OCI-LY3 (cell line): ENCODE data around the gene TCAIM.

Source experiments
- H2AFZ ChIP-seq: fragments of 200-600, 300-600 bp; shearing (Covaris generic); 2 replicates; pipeline ENCODE4 v1.6.0; 2014; ENCODE audit warnings: antibody characterized with exemption, low read depth, low read length
- H3K27ac ChIP-seq: fragments of 200-600, 300-600 bp; sonication (generic); 2 replicates; pipeline ENCODE4 v1.5.1; 2014; ENCODE audit warnings: mild to moderate bottlenecking, low read length, moderate library complexity, mixed read lengths
- H3K27me3 ChIP-seq: fragments of 200-600, 300-600 bp; sonication (generic); 2 replicates; pipeline ENCODE4 v1.6.1; 2014; ENCODE audit warnings: low read depth, low read length, mixed read lengths
- H3K36me3 ChIP-seq: fragments of 200-600, 300-600 bp; sonication (generic); replicated peaks from 2 replicates; pipeline ENCODE3; 2014; ENCODE audit warnings: low read depth, low read length, mixed read lengths
- H3K4me1 ChIP-seq: fragments of 300-600, 200-600 bp; sonication (generic); 2 replicates; pipeline ENCODE4 v1.6.1; 2014; ENCODE audit warnings: low read length, mixed read lengths
- H3K4me2 ChIP-seq: fragments of 200-600, 300-600 bp; sonication (generic); 2 replicates; pipeline ENCODE4 v1.6.1; 2014; ENCODE audit warnings: low read length, mixed read lengths
- H3K4me3 ChIP-seq: fragments of 300-600, 200-600 bp; sonication (generic); 2 replicates; pipeline ENCODE4 v1.5.1; 2014; ENCODE audit warnings: antibody characterized with exemption, mild to moderate bottlenecking, low read length, moderate library complexity
- H3K79me2 ChIP-seq: fragments of 300-600, 200-600 bp; shearing (Covaris generic); 2 replicates; pipeline ENCODE4 v1.6.1; 2014; ENCODE audit warnings: mild to moderate bottlenecking, low read length, mixed read lengths
- H3K9ac ChIP-seq: fragments of 300-600, 200-600 bp; shearing (Covaris generic); 2 replicates; pipeline ENCODE4 v1.6.0; 2014; ENCODE audit warnings: mild to moderate bottlenecking, low read length, moderate library complexity
- H3K9me3 ChIP-seq: fragments of 200-600, 300-600 bp; shearing (Covaris generic); 2 replicates; pipeline ENCODE4 v1.6.1; 2014; ENCODE audit warnings: low read length, mixed read lengths; ENCODE audit not compliant: insufficient read depth
- H4K20me1 ChIP-seq: fragments of 200-600, 300-600 bp; sonication (generic); 2 replicates; pipeline ENCODE4 v1.6.1; 2016; ENCODE audit warnings: low read length, mixed read lengths; ENCODE audit not compliant: insufficient read depth
- EZH2phosphoT487 ChIP-seq: fragments of 200-600 bp; shearing (Covaris generic); IDR thresholded peaks from 2 replicates; pipeline ENCODE4 v1.6.1; 2018; ENCODE audit warnings: antibody characterized with exemption, mixed run types, low read depth
- TF ChIP-seq, protein P1 (sequence below): fragments of 200-600, 300-600 bp; sonication (generic); IDR thresholded peaks from 2 replicates; pipeline ENCODE4 v1.5.1; 2014; ENCODE audit warnings: antibody characterized with exemption, low read length, low read depth

Gene TCAIM

DNA sequence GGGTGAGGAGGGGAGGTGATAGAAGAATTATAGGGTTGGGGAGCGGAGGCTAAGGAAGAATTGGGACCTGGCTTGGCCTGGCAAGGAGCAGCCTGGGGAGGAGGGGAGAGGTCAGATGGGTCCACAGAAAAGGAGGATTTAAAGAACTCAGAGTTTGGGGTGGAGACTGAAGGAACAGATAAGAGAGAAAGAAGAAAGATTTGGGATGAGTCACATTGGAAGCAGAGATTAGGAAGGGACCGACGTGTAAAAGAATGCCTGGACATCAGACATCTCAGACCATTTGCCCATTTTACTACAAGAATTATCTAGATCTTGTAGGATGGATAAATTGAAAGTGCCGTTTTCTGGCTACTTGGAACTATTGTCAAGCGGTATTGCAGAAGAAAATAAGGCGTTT is 10.4 kb downstream of the TCAIM start:
- Histone ChIP-seq H3K4me3 (no peak overlapping the region), H3K9me3 (no peaks in the 10 kb centered on the region), H3K4me1 (no peaks in the 10 kb centered on the region), H3K4me2 (no peak overlapping the region), H3K79me2 (no peaks in the 10 kb centered on the region), H3K36me3 (no peaks in the 10 kb centered on the region), H4K20me1 (no peaks in the 10 kb centered on the region), H3K9ac (no peak overlapping the region), H2AFZ (no peak overlapping the region), H3K27me3 (no peaks in the 10 kb centered on the region), H3K27ac (no peak overlapping the region)
- TF ChIP-seq EZH2phosphoT487: no peak
- TF ChIP-seq, protein P1, sequence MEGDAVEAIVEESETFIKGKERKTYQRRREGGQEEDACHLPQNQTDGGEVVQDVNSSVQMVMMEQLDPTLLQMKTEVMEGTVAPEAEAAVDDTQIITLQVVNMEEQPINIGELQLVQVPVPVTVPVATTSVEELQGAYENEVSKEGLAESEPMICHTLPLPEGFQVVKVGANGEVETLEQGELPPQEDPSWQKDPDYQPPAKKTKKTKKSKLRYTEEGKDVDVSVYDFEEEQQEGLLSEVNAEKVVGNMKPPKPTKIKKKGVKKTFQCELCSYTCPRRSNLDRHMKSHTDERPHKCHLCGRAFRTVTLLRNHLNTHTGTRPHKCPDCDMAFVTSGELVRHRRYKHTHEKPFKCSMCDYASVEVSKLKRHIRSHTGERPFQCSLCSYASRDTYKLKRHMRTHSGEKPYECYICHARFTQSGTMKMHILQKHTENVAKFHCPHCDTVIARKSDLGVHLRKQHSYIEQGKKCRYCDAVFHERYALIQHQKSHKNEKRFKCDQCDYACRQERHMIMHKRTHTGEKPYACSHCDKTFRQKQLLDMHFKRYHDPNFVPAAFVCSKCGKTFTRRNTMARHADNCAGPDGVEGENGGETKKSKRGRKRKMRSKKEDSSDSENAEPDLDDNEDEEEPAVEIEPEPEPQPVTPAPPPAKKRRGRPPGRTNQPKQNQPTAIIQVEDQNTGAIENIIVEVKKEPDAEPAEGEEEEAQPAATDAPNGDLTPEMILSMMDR: no peak

DNA sequence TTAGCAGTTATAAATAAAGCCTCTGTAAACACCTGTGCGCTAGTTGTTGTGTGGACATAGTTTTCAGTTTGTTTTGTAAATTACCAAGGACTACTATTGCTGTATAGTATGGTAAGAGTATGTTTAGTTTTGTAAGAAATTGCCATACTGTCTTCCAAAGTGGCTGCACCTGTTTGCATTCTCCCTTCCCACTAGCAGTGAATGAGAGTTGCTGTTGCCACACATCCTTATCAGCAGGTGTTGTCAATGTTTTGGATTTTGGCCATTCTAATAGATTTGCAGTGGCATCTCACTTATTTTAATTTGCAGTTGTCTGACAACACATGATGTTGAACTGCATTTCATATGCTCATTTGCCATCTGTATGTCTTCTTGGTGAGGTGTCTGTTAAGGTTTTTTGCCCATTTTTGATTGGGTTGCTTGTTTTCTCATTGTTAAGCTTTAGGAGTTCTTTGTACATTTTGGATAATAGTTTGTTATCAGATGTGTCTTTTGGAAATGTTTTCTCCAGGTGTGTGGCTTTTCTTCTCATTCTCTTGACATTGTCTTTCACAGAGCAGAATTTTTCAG is 14.9 kb downstream of the TCAIM start:
- Histone ChIP-seq H3K27ac (no peak overlapping the region), H3K4me1 (0 out of 2 replicates have a peak, but pooled peaks cover 5% of the 10 kb centered on the region), H3K4me2 (no peak overlapping the region), H3K9me3 (no peaks in the 10 kb centered on the region), H3K79me2 (no peaks in the 10 kb centered on the region), H4K20me1 (no peaks in the 10 kb centered on the region), H3K36me3 (no peaks in the 10 kb centered on the region), H3K9ac (no peak overlapping the region), H3K4me3 (no peak overlapping the region), H3K27me3 (no peaks in the 10 kb centered on the region), H2AFZ (no peak overlapping the region)
- TF ChIP-seq EZH2phosphoT487: no peak
- TF ChIP-seq, protein P1: no peak

DNA sequence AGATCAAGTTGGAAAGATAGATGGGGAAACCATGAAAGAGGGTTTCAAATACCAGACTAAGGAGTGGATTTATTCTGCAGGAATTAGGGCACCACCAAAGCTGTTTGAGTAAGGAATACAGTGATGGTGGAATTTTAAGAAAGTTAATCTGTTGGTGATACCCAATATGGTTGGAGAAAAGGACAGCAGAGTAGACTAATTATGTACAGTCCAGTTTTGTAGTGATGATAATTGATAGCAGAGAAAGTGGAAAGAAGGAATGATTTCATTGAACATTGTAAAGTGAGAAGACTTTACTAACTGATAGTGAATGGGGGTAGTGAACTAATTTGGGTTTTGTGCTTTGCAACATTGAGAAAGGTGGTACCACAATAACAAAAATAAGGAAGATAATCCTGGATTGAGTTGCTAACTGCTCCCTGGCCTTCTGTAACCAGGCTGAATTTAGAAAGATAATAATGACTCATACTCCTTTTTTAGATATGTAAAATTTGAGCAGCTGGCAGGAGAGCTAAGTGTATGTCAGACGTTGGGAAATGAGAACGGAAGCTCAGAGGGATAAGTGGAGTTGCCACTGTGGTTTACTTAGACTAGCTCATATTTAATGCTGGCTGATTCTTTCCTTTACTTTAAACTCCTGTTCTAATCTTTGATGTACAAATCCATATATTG is 16.9 kb downstream of the TCAIM start:
- Histone ChIP-seq H3K9ac (no peak overlapping the region), H3K9me3 (no peaks in the 10 kb centered on the region), H3K4me1 (0 out of 2 replicates have a peak, but pooled peaks cover 5% of the 10 kb centered on the region), H3K27me3 (no peaks in the 10 kb centered on the region), H3K4me2 (no peak overlapping the region), H3K36me3 (no peaks in the 10 kb centered on the region), H3K27ac (no peak overlapping the region), H4K20me1 (no peaks in the 10 kb centered on the region), H3K4me3 (no peak overlapping the region), H2AFZ (no peak overlapping the region), H3K79me2 (no peaks in the 10 kb centered on the region)
- no peak for TF ChIP-seq EZH2phosphoT487
- TF ChIP-seq, protein P1: no peak

DNA sequence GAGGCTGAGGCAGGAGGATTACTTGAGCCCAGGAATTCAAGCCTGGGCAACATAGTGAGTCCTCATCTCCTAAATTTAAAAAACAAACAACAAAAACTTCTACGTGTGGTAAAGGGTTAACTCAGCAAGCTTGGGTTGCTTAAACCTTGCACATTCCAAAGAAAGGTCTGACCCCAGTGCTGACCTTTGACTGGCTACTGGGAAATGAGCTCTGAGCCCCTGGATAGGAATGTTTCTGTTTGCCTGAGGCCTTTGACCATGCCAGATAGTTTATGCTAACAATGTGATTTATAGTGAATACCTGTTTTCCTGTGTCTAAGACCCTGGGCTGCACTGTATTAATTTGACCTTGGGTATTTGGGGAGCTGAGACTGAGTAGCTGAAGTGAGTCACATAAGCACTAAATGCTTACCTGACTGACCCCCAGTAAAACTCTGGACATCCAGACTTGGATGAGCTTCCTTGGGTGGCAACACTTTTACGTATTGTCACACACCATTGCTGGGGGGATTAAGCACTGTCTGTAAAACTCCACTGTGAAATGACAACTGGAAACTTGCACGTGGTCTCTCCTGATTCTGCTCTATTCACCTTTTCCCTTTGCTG is 20.7 kb downstream of the TCAIM start:
- Histone ChIP-seq H3K36me3 (no peaks in the 10 kb centered on the region), H3K4me3 (no peak overlapping the region), H2AFZ (no peak overlapping the region), H3K27me3 (no peaks in the 10 kb centered on the region), H3K9ac (no peak overlapping the region), H3K79me2 (no peaks in the 10 kb centered on the region), H3K9me3 (no peaks in the 10 kb centered on the region), H3K4me1 (peaks cover 26% of the 10 kb centered on the region), H4K20me1 (no peaks in the 10 kb centered on the region), H3K4me2 (no peak overlapping the region), H3K27ac (no peak overlapping the region)
- TF ChIP-seq EZH2phosphoT487: no peak
- TF ChIP-seq, protein P1: no peak
